Naive thymus-derived CD4-positive, alpha-beta T cell (primary cell): ENCODE results near the gene CDH4. TPM values are rescaled to one million over a fixed set of nuclear protein-coding genes. Genes with fewer than 3 reads are reported as not detected.

Experiments
- ATAC-seq: fragments of 150-1000 bp; cut with Tn5 transposase; 2 replicates; pipeline ENCODE4 v1.10.0; 2021; ENCODE audit warnings: mild to moderate bottlenecking, moderate library complexity
- CTCF ChIA-PET: fragments of 350-600 bp; sonication (Branson Sonifier 250); formaldehyde crosslinking; loops from one replicate; lab custom pipeline; 2021; ENCODE audit warnings: antibody characterized with exemption; lab: Charles Lee
- POLR2A ChIA-PET: fragments of 350-600 bp; sonication (Branson Sonifier 250); formaldehyde crosslinking; loops from one replicate; lab custom pipeline; 2021; ENCODE audit warnings: antibody characterized with exemption, inconsistent platforms; lab: Charles Lee
- DNase-seq, 9 donors: peaks; one replicate each; pipeline versions ENCODE4 v3.0.0 to v3.0.0-alpha.2; 2020 to 2022; ENCODE audit warnings: mixed read lengths in 1 of 9
- H3K27ac ChIP-seq: one replicate; pipeline ENCODE4 v1.7.0; 2013; ENCODE audit warnings: mild to moderate bottlenecking, low read depth, low read length, moderate library complexity
- H3K27me3 ChIP-seq, 2 donors: one replicate each; pipeline ENCODE4 v1.7.0; 2013; ENCODE audit warnings: low read length in 2 of 2, mild to moderate bottlenecking in 2 of 2, moderate library complexity in 2 of 2; ENCODE audit not compliant: control insufficient read depth in 2 of 2, insufficient read depth in 2 of 2
- H3K36me3 ChIP-seq, 3 experiments: 1 replicate in 2 of 3; 2 replicates in 1 of 3; pipeline ENCODE4 v1.7.0; 2013; ENCODE audit warnings: low read length in 3 of 3, mild to moderate bottlenecking in 3 of 3, moderate library complexity in 1 of 3; ENCODE audit not compliant: insufficient read depth in 3 of 3, control insufficient read depth in 2 of 3
- H3K4me1 ChIP-seq, 2 donors: one replicate each; pipeline ENCODE4 v1.7.0; 2013; ENCODE audit warnings: low read length in 2 of 2, mild to moderate bottlenecking in 2 of 2, moderate library complexity in 1 of 2; ENCODE audit not compliant: control insufficient read depth in 2 of 2, insufficient read depth in 2 of 2
- H3K4me3 ChIP-seq: 2 replicates; pipeline ENCODE4 v1.7.0; 2013; ENCODE audit warnings: mild to moderate bottlenecking, low read length
- H3K9me3 ChIP-seq, 3 experiments: 1 replicate in 2 of 3; 2 replicates in 1 of 3; pipeline ENCODE4 v1.7.0; 2013; ENCODE audit warnings: low read length in 3 of 3; ENCODE audit not compliant: control insufficient read depth in 2 of 3
- H3K27ac Mint-ChIP-seq, 9 donors: one replicate each; pipeline ENCODE4 v1.8.0; 2020 to 2022; ENCODE audit warnings: mixed read lengths in 9 of 9, mild to moderate bottlenecking in 8 of 9, moderate library complexity in 5 of 9, inconsistent platforms in 2 of 9
- H3K27me3 Mint-ChIP-seq, 5 donors: one replicate each; pipeline ENCODE4 v1.8.0; 2021 to 2022; ENCODE audit warnings: mixed read lengths in 5 of 5, mild to moderate bottlenecking in 1 of 5
- H3K36me3 Mint-ChIP-seq, 5 donors: one replicate each; pipeline ENCODE4 v1.8.0; 2020 to 2022; ENCODE audit warnings: mixed read lengths in 5 of 5, mild to moderate bottlenecking in 3 of 5, inconsistent platforms in 1 of 5
- H3K4me1 Mint-ChIP-seq, 7 donors: one replicate each; pipeline ENCODE4 v1.8.0; 2020 to 2022; ENCODE audit warnings: mixed read lengths in 7 of 7, mild to moderate bottlenecking in 3 of 7, inconsistent platforms in 1 of 7
- H3K4me3 Mint-ChIP-seq, 10 donors: one replicate each; pipeline ENCODE4 v1.8.0; 2020 to 2022; ENCODE audit warnings: mild to moderate bottlenecking in 10 of 10, mixed read lengths in 10 of 10, moderate library complexity in 6 of 10, inconsistent platforms in 2 of 10
- H3K9me3 Mint-ChIP-seq, 11 donors: one replicate each; pipeline ENCODE4 v1.8.0; 2020 to 2022; ENCODE audit warnings: mixed read lengths in 11 of 11, mild to moderate bottlenecking in 4 of 11, inconsistent platforms in 1 of 11, moderate library complexity in 1 of 11
- intact Hi-C, 2 donors: fragments of 100-400 bp; cut with micrococcal nuclease; formaldehyde crosslinking; loops; one replicate each; pipeline ENCODE4 v1.15.1; 2023
- polyA plus RNA-seq, 2 donors: library from polyadenylated mRNA; unstranded; fragments of 300-500 nt; fragmentation: Illumina TruSeq; gene quantifications; one replicate each; pipeline ENCODE4 v1.2.3, GENCODE V29; 2021
- total RNA-seq, 6 experiments: library from RNA in 5 of 6; stranded (reverse) in 5 of 6; gene quantifications; 1 replicate in 5 of 6; 2 replicates in 1 of 6; pipeline ENCODE4 v1.2.3 and lab custom pipeline; 2021 to 2026

Gene CDH4
- total and polyA plus RNA-seq, 7 experiments from 2014 or later, result 0.05 to 0.43 (median 0.14) TPM; not detected in 1

- DNase-seq (no peak), ATAC-seq (no peak)
- H3K4me1 ChIP-seq, result no peaks in the 10 kb centered on the region
- H3K9me3 Mint-ChIP-seq, result peaks cover 0 to 8% (median 0%) of the 10 kb centered on the region in 11 donors
- H3K27me3 ChIP-seq, result no peaks in the 10 kb centered on the region
- CTCF ChIA-PET, result no interaction called here
- H3K4me1 Mint-ChIP-seq, result no peaks in the 10 kb centered on the region
- no peaks in the 10 kb centered on the region for H3K36me3 Mint-ChIP-seq
- no peaks in the 10 kb centered on the region for H3K36me3 ChIP-seq
- H3K27me3 Mint-ChIP-seq, result peaks cover 0 to 51% (median 0%) of the 10 kb centered on the region in 5 donors
- H3K9me3 ChIP-seq, result no peaks in the 10 kb centered on the region
- H3K27ac Mint-ChIP-seq, result no peak overlapping the region
- H3K27ac ChIP-seq, result no peak overlapping the region
- POLR2A ChIA-PET, result no interaction called here
- no peak overlapping the region for H3K4me3 ChIP-seq
- no peak overlapping the region for H3K4me3 Mint-ChIP-seq
- intact Hi-C loops, result no loop called here
These were observed 101.9 kb downstream of the CDH4 start for GRCh38 chr20:61354001-61354390.

GRCh38 chr20:61354501-61354900, 102.4 kb downstream of the CDH4 start:
- peaks cover 0 to 51% (median 0%) of the 10 kb centered on the region in 5 donors for H3K27me3 Mint-ChIP-seq
- CTCF ChIA-PET, result no interaction called here

DNA sequence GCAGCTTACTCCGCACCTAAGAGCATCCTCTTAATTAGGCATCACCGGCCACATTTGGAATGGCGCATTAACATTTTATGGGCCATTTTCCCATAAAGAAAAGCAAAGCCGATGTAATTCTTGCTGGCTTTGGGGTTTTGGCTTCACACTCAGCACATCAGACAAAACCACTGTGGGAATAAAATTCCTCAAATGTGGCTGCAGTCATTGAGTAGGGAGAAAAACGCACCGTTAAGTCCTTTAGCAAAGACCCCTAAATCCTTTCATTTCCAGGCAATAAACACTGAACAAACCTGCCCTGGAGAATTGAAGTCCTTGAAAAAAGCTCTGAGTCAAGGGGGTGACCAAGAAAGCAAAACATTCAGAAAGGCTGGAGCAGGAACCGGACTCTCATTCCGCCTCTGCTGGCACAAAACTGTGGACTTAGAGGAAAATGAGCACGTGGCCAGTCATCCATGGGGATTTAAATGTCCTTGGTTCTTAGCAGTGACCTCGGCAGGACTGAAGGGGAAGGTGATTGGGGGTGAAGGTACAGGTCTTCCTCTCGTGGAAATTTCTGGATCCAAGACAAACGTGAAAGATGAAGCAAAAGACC, 102.9 kb downstream of the CDH4 start:
- Histone ChIP-seq H3K27me3 (no peaks in the 10 kb centered on the region), H3K4me3 (no peak overlapping the region), H3K36me3 (no peaks in the 10 kb centered on the region), H3K9me3 (no peaks in the 10 kb centered on the region), H3K27ac (no peak overlapping the region), H3K4me1 (no peaks in the 10 kb centered on the region)
- DNase-seq, result no peak
- peaks cover 0 to 56% (median 0%) of the 10 kb centered on the region in 5 donors for H3K27me3 Mint-ChIP-seq
- peaks cover 0 to 8% (median 0%) of the 10 kb centered on the region in 11 donors for H3K9me3 Mint-ChIP-seq
- H3K27ac Mint-ChIP-seq, result no peak overlapping the region
- H3K4me1 Mint-ChIP-seq, result no peaks in the 10 kb centered on the region
- H3K4me3 Mint-ChIP-seq, result no peak overlapping the region
- CTCF ChIA-PET, result no interaction called here
- POLR2A ChIA-PET, result no interaction called here
- ATAC-seq, result no peak
- intact Hi-C loops, result no loop called here
- no peaks in the 10 kb centered on the region for H3K36me3 Mint-ChIP-seq

More at GRCh38 chr20:61354501-61354900, 102.4 kb downstream of the CDH4 start:
- H3K9me3 ChIP-seq, result no peaks in the 10 kb centered on the region
- Mint-ChIP-seq H3K36me3 (no peaks in the 10 kb centered on the region), H3K4me3 (no peak overlapping the region), H3K9me3 (peaks cover 0 to 8% (median 0%) of the 10 kb centered on the region in 11 donors), H3K27ac (no peak overlapping the region), H3K4me1 (no peaks in the 10 kb centered on the region)
- no peak overlapping the region for H3K27ac ChIP-seq
- H3K4me1 ChIP-seq, result no peaks in the 10 kb centered on the region
- no peak overlapping the region for H3K4me3 ChIP-seq
- intact Hi-C loops, result no loop called here
- ATAC-seq, result no peak
- H3K27me3 ChIP-seq, result no peaks in the 10 kb centered on the region
- POLR2A ChIA-PET, result no interaction called here
- DNase-seq, result no peak
- H3K36me3 ChIP-seq, result no peaks in the 10 kb centered on the region

GRCh38 chr20:61355585-61355984, 103.5 kb downstream of the CDH4 start:
- CTCF ChIA-PET, result no interaction called here
- no peak overlapping the region for H3K27ac Mint-ChIP-seq
- H3K9me3 Mint-ChIP-seq, result peaks cover 0 to 10% (median 0%) of the 10 kb centered on the region in 11 donors
- ATAC-seq (no peak), DNase-seq (no peak)
- intact Hi-C loops, result no loop called here
- H3K9me3 ChIP-seq, result no peaks in the 10 kb centered on the region
- no peaks in the 10 kb centered on the region for H3K4me1 Mint-ChIP-seq
- H3K4me3 Mint-ChIP-seq, result no peak overlapping the region
- no peak overlapping the region for H3K27ac ChIP-seq
- no peaks in the 10 kb centered on the region for H3K36me3 ChIP-seq
- H3K4me3 ChIP-seq, result no peak overlapping the region
- H3K27me3 ChIP-seq, result no peaks in the 10 kb centered on the region
- H3K27me3 Mint-ChIP-seq, result peaks cover 0 to 59% (median 0%) of the 10 kb centered on the region in 5 donors
- H3K36me3 Mint-ChIP-seq, result no peaks in the 10 kb centered on the region
- POLR2A ChIA-PET, result no interaction called here
- H3K4me1 ChIP-seq, result no peaks in the 10 kb centered on the region

DNA sequence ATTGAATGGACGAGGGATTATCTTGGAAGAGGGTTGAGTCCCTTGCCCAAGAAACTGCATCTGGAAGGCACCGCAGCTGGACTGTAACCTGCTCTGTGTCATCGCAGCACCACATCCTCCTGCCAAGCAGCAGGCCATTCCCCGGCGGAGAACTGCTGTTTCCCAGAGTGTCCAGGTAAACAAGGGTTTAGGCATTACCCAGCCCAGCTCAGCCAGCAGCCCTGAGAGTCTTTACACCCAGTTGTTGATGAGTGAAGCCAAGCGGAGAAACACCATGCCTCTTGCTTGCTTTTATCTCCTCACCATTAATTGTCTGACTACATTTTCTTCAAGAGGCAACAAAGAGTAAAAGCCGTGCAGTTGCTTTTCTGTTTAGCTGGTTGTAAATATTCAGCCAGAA, 104.1 kb downstream of the CDH4 start:
- Mint-ChIP-seq H3K36me3 (no peaks in the 10 kb centered on the region), H3K9me3 (peaks cover 0 to 10% (median 0%) of the 10 kb centered on the region in 11 donors), H3K4me1 (no peaks in the 10 kb centered on the region), H3K27me3 (peaks cover 0 to 53% (median 0%) of the 10 kb centered on the region in 5 donors), H3K27ac (no peak overlapping the region), H3K4me3 (no peak overlapping the region)
- Histone ChIP-seq H3K27ac (no peak overlapping the region), H3K4me1 (no peaks in the 10 kb centered on the region), H3K4me3 (no peak overlapping the region), H3K9me3 (no peaks in the 10 kb centered on the region), H3K27me3 (no peaks in the 10 kb centered on the region), H3K36me3 (no peaks in the 10 kb centered on the region)
- intact Hi-C loops, result no loop called here
- ChIA-PET POLR2A (no interaction called here), CTCF (no interaction called here)
- no peak for ATAC-seq
- DNase-seq, result no peak

GRCh38 chr20:61357119-61357518, 105.1 kb downstream of the CDH4 start:
- ChIA-PET CTCF (no interaction called here), POLR2A (no interaction called here)
- ATAC-seq (no peak), DNase-seq (no peak)
- Mint-ChIP-seq H3K36me3 (no peaks in the 10 kb centered on the region), H3K9me3 (peaks cover 0 to 9% (median 0%) of the 10 kb centered on the region in 11 donors), H3K4me3 (no peak overlapping the region), H3K4me1 (no peaks in the 10 kb centered on the region), H3K27me3 (peaks cover 0 to 54% (median 0%) of the 10 kb centered on the region in 5 donors), H3K27ac (no peak overlapping the region)
- intact Hi-C loops, result no loop called here
- Histone ChIP-seq H3K4me3 (no peak overlapping the region), H3K4me1 (no peaks in the 10 kb centered on the region), H3K9me3 (no peaks in the 10 kb centered on the region), H3K27me3 (no peaks in the 10 kb centered on the region), H3K36me3 (no peaks in the 10 kb centered on the region), H3K27ac (no peak overlapping the region)

DNA sequence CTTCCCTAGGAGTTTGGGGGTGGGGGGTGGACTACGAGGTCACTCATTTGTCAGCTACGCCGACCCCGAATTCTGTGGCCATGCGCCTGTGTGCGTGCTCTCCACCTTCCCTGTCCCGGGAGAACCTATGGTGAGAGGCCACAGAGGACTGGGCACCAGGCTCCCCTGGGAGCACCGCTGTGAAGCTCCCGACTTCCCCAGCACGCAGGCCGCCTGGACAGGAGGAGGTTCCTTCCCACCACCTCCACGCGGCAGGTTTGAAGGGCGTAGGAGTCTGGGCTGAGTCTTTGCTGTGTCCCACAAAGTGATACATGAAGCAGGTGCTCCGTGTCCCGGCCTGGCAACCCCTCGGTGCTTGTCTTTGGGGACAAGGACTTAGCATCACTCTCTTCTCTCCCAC, 107.2 kb downstream of the CDH4 start:
- intact Hi-C loops, result no loop called here
- Histone ChIP-seq H3K36me3 (no peaks in the 10 kb centered on the region), H3K9me3 (no peaks in the 10 kb centered on the region), H3K4me1 (no peaks in the 10 kb centered on the region), H3K4me3 (no peak overlapping the region), H3K27me3 (no peaks in the 10 kb centered on the region), H3K27ac (no peak overlapping the region)
- no peak overlapping the region for H3K4me3 Mint-ChIP-seq
- peaks cover 0 to 14% (median 3%) of the 10 kb centered on the region in 11 donors for H3K9me3 Mint-ChIP-seq
- H3K4me1 Mint-ChIP-seq, result no peaks in the 10 kb centered on the region
- ChIA-PET POLR2A (no interaction called here), CTCF (no interaction called here)
- H3K36me3 Mint-ChIP-seq, result no peaks in the 10 kb centered on the region
- H3K27ac Mint-ChIP-seq, result no peak overlapping the region
- H3K27me3 Mint-ChIP-seq, result peaks cover 0 to 47% (median 0%) of the 10 kb centered on the region in 5 donors
- ATAC-seq (no peak), DNase-seq (no peak)
